Left renal cortex interstitium (tissue), 4 donors: ENCODE results near the gene DMAC2. TPM values are rescaled to one million over a fixed set of nuclear protein-coding genes. Genes with fewer than 3 reads are reported as not detected.
"Not testable (repeated sequence)": the region's sequence is repeated elsewhere in the genome, so short reads cannot be mapped to it uniquely, and the experiment has no call there.

ENCODE experiments used
- DNase-seq, 4 donors: peaks; one replicate each; pipeline ENCODE4 v3.0.0-alpha.2; 2013; ENCODE audit warnings: low read depth in 4 of 4, low spot score in 2 of 4, missing footprints in 1 of 4
- polyA plus RNA-seq, 4 donors: library from polyadenylated mRNA; unstranded; fragments of 120-200 nt; gene quantifications; one replicate each; pipeline ENCODE4 v1.2.1, GENCODE V29; 2013; ENCODE audit not compliant: insufficient read length in 4 of 4

Gene DMAC2
- polyA plus RNA-seq, 4 donors: 55.6 to 66.6 (median 62.1) TPM

- no peak for DNase-seq
These were observed 4.2 kb upstream of the DMAC2 start for GRCh38 chr19:41443813-41444455.

GRCh38 chr19:41442473-41443355 is 3.0 kb upstream of the DMAC2 start, which contains the start of gene ERICH4:
TSS of gene ERICH4 (plus strand) at chr19:41443156. CDS start at chr19:41443170, 14 bp downstream.
- no peak for DNase-seq

GRCh38 chr19:41441321-41441945 is 1.7 kb upstream of the DMAC2 start:
- DNase-seq: no peak

GRCh38 chr19:41437944-41438574 is 1.7 kb downstream of the DMAC2 start:
- DNase-seq: no peak

GRCh38 chr19:41436674-41436951 is 3.1 kb downstream of the DMAC2 start:
- no peak for DNase-seq

GRCh38 chr19:41435936-41436673 is 3.6 kb downstream of the DMAC2 start:
- no peak for DNase-seq

GRCh38 chr19:41435376-41435775 is 4.3 kb downstream of the DMAC2 start:
- DNase-seq: not testable (repeated sequence)

- no peak for DNase-seq
These were observed 5.3 kb downstream of the DMAC2 start for GRCh38 chr19:41434450-41434849.

- DNase-seq: no peak
These were observed 6.5 kb downstream of the DMAC2 start for GRCh38 chr19:41433171-41433570.

- DNase-seq: no peak
These were observed 8.0 kb downstream of the DMAC2 start for GRCh38 chr19:41431426-41432386.

GRCh38 chr19:41430922-41431321 is 8.8 kb downstream of the DMAC2 start:
- DNase-seq: no peak

GRCh38 chr19:41428481-41428859 is 11.2 kb downstream of the DMAC2 start:
- DNase-seq: no peak

- no peak for DNase-seq
These were observed 11.8 kb downstream of the DMAC2 start for GRCh38 chr19:41427647-41428480.

- DNase-seq: peak in 2 of 4 donors; percentile 46 to 63
These were observed 12.6 kb downstream of the DMAC2 start, which contains the start of gene B3GNT8 for GRCh38 chr19:41426952-41427646. TSS of gene B3GNT8 (minus strand) at chr19:41427374. CDS start at chr19:41426778, 596 bp downstream.

GRCh38 chr19:41426116-41426841 is 13.4 kb downstream of the DMAC2 start:
- no peak for DNase-seq

- no peak for DNase-seq
These were observed 14.3 kb downstream of the DMAC2 start for GRCh38 chr19:41425174-41426115.
